Measurements from ENCODE around the gene PPP3R1.

DNA sequence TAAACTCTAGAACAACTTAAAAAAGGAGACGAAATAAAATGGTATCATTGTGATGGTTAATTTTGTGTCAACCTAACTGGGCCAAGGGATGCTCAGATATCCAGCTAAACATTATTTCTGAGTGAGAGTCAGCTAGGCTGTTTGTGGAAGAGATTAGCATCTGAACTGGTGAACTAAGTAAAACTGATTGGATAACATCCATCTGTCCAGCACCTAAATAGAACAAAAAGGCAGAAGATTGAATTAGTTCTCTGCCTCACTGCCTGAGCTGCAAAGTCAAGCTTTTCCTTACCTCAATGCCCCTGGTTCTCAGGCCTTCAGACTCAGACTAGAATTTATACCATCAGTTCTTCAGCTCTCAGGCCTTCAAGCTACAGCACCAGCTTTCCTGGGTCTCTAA, 30.0 kb downstream of the PPP3R1 start:
- TF ChIP-seq POLR2AphosphoS5 (IDR thresholded peaks at IDR 0.05; ENCODE audit: low read depth, low read length), result no peak
- TF ChIP-seq SIN3A (IDR thresholded peaks at IDR 0.05; ENCODE audit: borderline replicate concordance, insufficient read depth, low read length), result no peak
- TF ChIP-seq, protein P1, sequence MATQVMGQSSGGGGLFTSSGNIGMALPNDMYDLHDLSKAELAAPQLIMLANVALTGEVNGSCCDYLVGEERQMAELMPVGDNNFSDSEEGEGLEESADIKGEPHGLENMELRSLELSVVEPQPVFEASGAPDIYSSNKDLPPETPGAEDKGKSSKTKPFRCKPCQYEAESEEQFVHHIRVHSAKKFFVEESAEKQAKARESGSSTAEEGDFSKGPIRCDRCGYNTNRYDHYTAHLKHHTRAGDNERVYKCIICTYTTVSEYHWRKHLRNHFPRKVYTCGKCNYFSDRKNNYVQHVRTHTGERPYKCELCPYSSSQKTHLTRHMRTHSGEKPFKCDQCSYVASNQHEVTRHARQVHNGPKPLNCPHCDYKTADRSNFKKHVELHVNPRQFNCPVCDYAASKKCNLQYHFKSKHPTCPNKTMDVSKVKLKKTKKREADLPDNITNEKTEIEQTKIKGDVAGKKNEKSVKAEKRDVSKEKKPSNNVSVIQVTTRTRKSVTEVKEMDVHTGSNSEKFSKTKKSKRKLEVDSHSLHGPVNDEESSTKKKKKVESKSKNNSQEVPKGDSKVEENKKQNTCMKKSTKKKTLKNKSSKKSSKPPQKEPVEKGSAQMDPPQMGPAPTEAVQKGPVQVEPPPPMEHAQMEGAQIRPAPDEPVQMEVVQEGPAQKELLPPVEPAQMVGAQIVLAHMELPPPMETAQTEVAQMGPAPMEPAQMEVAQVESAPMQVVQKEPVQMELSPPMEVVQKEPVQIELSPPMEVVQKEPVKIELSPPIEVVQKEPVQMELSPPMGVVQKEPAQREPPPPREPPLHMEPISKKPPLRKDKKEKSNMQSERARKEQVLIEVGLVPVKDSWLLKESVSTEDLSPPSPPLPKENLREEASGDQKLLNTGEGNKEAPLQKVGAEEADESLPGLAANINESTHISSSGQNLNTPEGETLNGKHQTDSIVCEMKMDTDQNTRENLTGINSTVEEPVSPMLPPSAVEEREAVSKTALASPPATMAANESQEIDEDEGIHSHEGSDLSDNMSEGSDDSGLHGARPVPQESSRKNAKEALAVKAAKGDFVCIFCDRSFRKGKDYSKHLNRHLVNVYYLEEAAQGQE (IDR thresholded peaks at IDR 0.05; ENCODE audit: insufficient read depth in 1 of 2, low read depth in 2 of 2, low read length in 2 of 2), result no peak
- TF ChIP-seq TAF1 (IDR thresholded peaks at IDR 0.05; ENCODE audit: borderline replicate concordance, insufficient read depth, low read length), result no peak

Measured in PFSK-1 (cell line).